ENCODE data around the gene ZNF649. TPM values are rescaled to one million over a fixed set of nuclear protein-coding genes. Genes with fewer than 3 reads are reported as not detected.

ZNF649 gene
- total and polyA plus RNA-seq, 11 donors = 2.7 to 11.9 (median 7.8) TPM

DNA sequence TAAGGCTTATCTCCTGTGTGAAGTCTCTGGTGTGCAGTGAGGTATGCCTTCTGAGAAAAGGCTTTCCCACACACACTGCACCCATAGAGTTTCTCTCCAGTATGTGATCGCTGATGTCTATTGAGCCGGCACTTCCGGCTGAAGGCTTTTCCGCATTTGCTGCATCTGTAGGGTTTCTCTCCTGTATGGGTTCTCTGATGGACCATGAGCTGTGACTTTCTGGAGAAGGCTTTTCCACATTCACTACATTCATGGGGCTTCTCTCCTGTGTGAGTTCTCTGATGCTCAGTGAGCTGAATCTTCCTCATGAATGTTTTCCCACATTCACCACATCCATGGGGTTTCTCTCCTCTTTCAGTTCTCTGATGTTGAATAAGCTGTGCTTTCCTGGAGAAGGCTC is 31.7 kb downstream of the ZNF649 start:
- no peak for TF ChIP-seq POLR2A (IDR thresholded peaks at IDR 0.05)
- TF ChIP-seq, protein P1, sequence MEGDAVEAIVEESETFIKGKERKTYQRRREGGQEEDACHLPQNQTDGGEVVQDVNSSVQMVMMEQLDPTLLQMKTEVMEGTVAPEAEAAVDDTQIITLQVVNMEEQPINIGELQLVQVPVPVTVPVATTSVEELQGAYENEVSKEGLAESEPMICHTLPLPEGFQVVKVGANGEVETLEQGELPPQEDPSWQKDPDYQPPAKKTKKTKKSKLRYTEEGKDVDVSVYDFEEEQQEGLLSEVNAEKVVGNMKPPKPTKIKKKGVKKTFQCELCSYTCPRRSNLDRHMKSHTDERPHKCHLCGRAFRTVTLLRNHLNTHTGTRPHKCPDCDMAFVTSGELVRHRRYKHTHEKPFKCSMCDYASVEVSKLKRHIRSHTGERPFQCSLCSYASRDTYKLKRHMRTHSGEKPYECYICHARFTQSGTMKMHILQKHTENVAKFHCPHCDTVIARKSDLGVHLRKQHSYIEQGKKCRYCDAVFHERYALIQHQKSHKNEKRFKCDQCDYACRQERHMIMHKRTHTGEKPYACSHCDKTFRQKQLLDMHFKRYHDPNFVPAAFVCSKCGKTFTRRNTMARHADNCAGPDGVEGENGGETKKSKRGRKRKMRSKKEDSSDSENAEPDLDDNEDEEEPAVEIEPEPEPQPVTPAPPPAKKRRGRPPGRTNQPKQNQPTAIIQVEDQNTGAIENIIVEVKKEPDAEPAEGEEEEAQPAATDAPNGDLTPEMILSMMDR (IDR thresholded peaks at IDR 0.05) = no peak
- Histone ChIP-seq H3K9me3 (peaks cover 0 to 99% (median 50%) of the 10 kb centered on the region in 12 donors), H3K36me3 (peaks cover 9 to 71% (median 55%) of the 10 kb centered on the region in 9 donors), H3K27me3 (no peaks in the 10 kb centered on the region), H3K27ac (no peak overlapping the region), H3K4me3 (no peak overlapping the region), H3K4me1 (no peaks in the 10 kb centered on the region)
- WGBS, 4 donors = 95 to 99% (median 98%) methylated on average over 4 of the region's 4 CpGs
- ATAC-seq (no peak), DNase-seq (no peak)
- intact Hi-C loops (cut with DNase I) = no loop called here

DNA sequence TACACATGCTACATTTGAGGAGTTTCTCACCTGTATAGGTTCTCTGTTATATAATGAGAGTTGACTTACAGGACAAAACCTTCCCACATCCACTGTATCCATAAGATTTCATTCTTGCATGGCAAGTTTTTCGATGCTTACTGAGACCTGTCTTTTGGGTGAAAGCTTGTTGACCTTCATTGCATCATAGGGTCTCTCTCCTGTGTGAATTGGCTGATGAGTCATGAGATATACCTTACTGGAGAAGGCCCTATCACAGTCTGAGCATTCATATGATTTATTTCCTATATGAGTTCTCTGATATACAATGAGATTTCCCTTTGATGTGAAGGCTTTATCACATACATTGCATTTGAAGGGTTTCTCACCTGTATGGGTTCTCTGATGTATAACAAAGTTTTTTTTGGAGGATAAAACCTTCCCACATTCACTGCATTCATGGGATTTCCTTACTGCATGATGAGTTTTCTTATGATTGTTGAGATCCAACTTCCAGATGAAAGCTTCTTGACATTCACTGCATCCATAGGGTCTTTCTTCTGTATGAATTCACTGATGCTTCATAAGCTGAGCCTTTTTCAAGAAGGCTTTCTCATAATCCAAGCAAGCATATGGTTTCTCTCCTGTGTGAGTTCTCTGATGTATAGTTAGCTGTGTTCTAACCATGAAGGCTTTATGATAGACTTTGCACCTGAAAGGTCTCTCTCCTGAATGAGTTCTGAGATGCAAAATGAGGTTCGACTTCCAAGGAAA is 42.8 kb downstream of the ZNF649 start:
- no peak for TF ChIP-seq POLR2A (IDR thresholded peaks at IDR 0.05)
- TF ChIP-seq, protein P1 (IDR thresholded peaks at IDR 0.05) = no peak
- no peak for ATAC-seq
- Histone ChIP-seq H3K27ac (no peak overlapping the region), H3K36me3 (peaks cover 0 to 18% (median 0%) of the 10 kb centered on the region in 9 donors), H3K9me3 (peaks cover 3 to 100% (median 89%) of the 10 kb centered on the region in 12 donors), H3K4me3 (no peak overlapping the region), H3K4me1 (no peaks in the 10 kb centered on the region), H3K27me3 (no peaks in the 10 kb centered on the region)
- 93 to 98% (median 94%) methylated on average over 2 of the region's 2 CpGs for WGBS, 4 donors
- no peak for DNase-seq
- intact Hi-C loops (cut with DNase I) = no loop called here

Other genes starting within 250 kb of the ZNF649 start
- gene SPACA6, start 211.7 kb downstream of the ZNF649 start, total RNA-seq = 10 to 100 TPM in 5 of 9 donors, 1 to 10 TPM in 4; 2.9 to 15.1 (median 10.2) TPM
- 10 to 100 TPM in 1 of 2 donors, 1 to 10 TPM in 1; 6.1 to 16.8 TPM for gene SPACA6, start 211.7 kb downstream of the ZNF649 start, polyA plus RNA-seq
- gene HAS1, start 181.0 kb downstream of the ZNF649 start, total RNA-seq = 10 to 100 TPM in 1 of 9 donors, 1 to 10 TPM in 1, under 1 TPM in 4, not detected in 3; 0.17 to 16.0 (median 0.81) TPM
- under 1 TPM; 0.15 to 0.40 TPM for gene HAS1, start 181.0 kb downstream of the ZNF649 start, polyA plus RNA-seq
- gene FPR1, start 153.1 kb downstream of the ZNF649 start, total RNA-seq = 10 to 100 TPM in 2 of 9 donors, 1 to 10 TPM in 7; 1.8 to 39.4 (median 4.7) TPM
- gene FPR1, start 153.1 kb downstream of the ZNF649 start, polyA plus RNA-seq = 1 to 10 TPM in 1 of 2 donors, under 1 TPM in 1; 0.15 to 4.8 TPM
- 10 to 100 TPM in 1 of 9 donors, 1 to 10 TPM in 2, under 1 TPM in 5, not detected in 1; 0.24 to 11.1 (median 0.80) TPM for gene FPR2, start 143.8 kb downstream of the ZNF649 start, total RNA-seq
- 1 to 10 TPM in 1 of 2 donors, under 1 TPM in 1; 0.11 to 1.1 TPM for gene FPR2, start 143.8 kb downstream of the ZNF649 start, polyA plus RNA-seq
- 10 to 100 TPM in 2 of 9 donors, 1 to 10 TPM in 7; 1.8 to 35.5 (median 3.1) TPM for gene FPR3, start 109.9 kb downstream of the ZNF649 start, total RNA-seq
- 1 to 10 TPM in 1 of 2 donors, under 1 TPM in 1; 0.38 to 2.4 TPM for gene FPR3, start 109.9 kb downstream of the ZNF649 start, polyA plus RNA-seq
- gene ZNF577, start 17.1 kb downstream of the ZNF649 start, total RNA-seq = 10 to 100 TPM in 1 of 9 donors, 1 to 10 TPM in 8; 6.2 to 12.8 (median 7.7) TPM
- gene ZNF577, start 17.1 kb downstream of the ZNF649 start, polyA plus RNA-seq = 1 to 10 TPM; 8.3 to 9.2 TPM
- gene ZNF613, start 22.5 kb upstream of the ZNF649 start, total RNA-seq = 1 to 10 TPM; 3.1 to 6.8 (median 4.3) TPM
- gene ZNF613, start 22.5 kb upstream of the ZNF649 start, polyA plus RNA-seq = 1 to 10 TPM; 2.4 to 5.7 TPM
- 10 to 100 TPM in 1 of 9 donors, 1 to 10 TPM in 8; 3.4 to 10.7 (median 7.6) TPM for gene ZNF350, start 81.8 kb upstream of the ZNF649 start, total RNA-seq
- gene ZNF350, start 81.8 kb upstream of the ZNF649 start, polyA plus RNA-seq = 1 to 10 TPM; 4.6 to 5.5 TPM
- 10 to 100 TPM in 6 of 9 donors, 1 to 10 TPM in 3; 7.5 to 14.8 (median 10.2) TPM for gene ZNF615, start 103.2 kb upstream of the ZNF649 start, total RNA-seq
- gene ZNF615, start 103.2 kb upstream of the ZNF649 start, polyA plus RNA-seq = 1 to 10 TPM; 3.9 to 6.4 TPM
- gene ZNF614, start 123.4 kb upstream of the ZNF649 start, total RNA-seq = 1 to 10 TPM; 4.6 to 7.9 (median 6.8) TPM
- gene ZNF614, start 123.4 kb upstream of the ZNF649 start, polyA plus RNA-seq = 1 to 10 TPM; 2.1 to 5.6 TPM
- gene ZNF432, start 143.8 kb upstream of the ZNF649 start, total RNA-seq = 10 to 100 TPM in 1 of 9 donors, 1 to 10 TPM in 8; 3.4 to 10.9 (median 8.2) TPM
- 1 to 10 TPM; 5.4 to 8.0 TPM for gene ZNF432, start 143.8 kb upstream of the ZNF649 start, polyA plus RNA-seq
- gene ZNF841, start 190.7 kb upstream of the ZNF649 start, total RNA-seq = 10 to 100 TPM in 3 of 9 donors, 1 to 10 TPM in 6; 6.8 to 12.9 (median 8.5) TPM
- 1 to 10 TPM; 6.2 to 6.8 TPM for gene ZNF841, start 190.7 kb upstream of the ZNF649 start, polyA plus RNA-seq
- gene ZNF616, start 234.9 kb upstream of the ZNF649 start, total RNA-seq = 10 to 100 TPM in 1 of 9 donors, 1 to 10 TPM in 8; 1.8 to 10.0 (median 6.7) TPM
- 1 to 10 TPM; 1.7 to 3.4 TPM for gene ZNF616, start 234.9 kb upstream of the ZNF649 start, polyA plus RNA-seq

Data from heart left ventricle (tissue), 16 donors.